GM23338 (cell line): ENCODE results near the gene CACNB1. TPM values are rescaled to one million over a fixed set of nuclear protein-coding genes. Genes with fewer than 3 reads are reported as not detected.
A peak's percentile ranks its signal among the peaks of the same experiment; 100 is the strongest.

Source experiments
- ATAC-seq: fragments of 200-7000 bp; cut with Tn5 transposase; 3 replicates; pipeline ENCODE4 v1.9.1; 2020
- DNase-seq: peaks from one replicate; pipeline ENCODE4 v3.0.0-alpha.2; 2015; ENCODE audit warnings: low spot score
- H2AFZ ChIP-seq: fragments of 200-600 bp; sonication (generic); 2 replicates; pipeline ENCODE4 v1.8.0; 2016; ENCODE audit warnings: antibody characterized with exemption, mild to moderate bottlenecking, moderate library complexity
- H3F3A ChIP-seq: fragments of 200-600 bp; sonication (generic); replicated peaks from 2 replicates; pipeline ENCODE4 v1.8.0; 2017; ENCODE audit warnings: antibody characterized with exemption, mixed run types, low read depth
- H3K27ac ChIP-seq: fragments of 200-600 bp; sonication (generic); 2 replicates; pipeline ENCODE4 v1.6.1; 2016; ENCODE audit warnings: low read depth
- H3K27me3 ChIP-seq: fragments of 200-600 bp; sonication (generic); 2 replicates; pipeline ENCODE4 v1.8.0; 2016; ENCODE audit warnings: mild to moderate bottlenecking, mixed run types, moderate library complexity; ENCODE audit not compliant: insufficient read depth
- H3K36me3 ChIP-seq: fragments of 200-600 bp; sonication (generic); 2 replicates; pipeline ENCODE4 v1.8.0; 2016; ENCODE audit warnings: mild to moderate bottlenecking; ENCODE audit not compliant: insufficient read depth
- H3K4me1 ChIP-seq: fragments of 200-600 bp; sonication (generic); 2 replicates; pipeline ENCODE4 v1.8.0; 2016; ENCODE audit warnings: mild to moderate bottlenecking, moderate library complexity; ENCODE audit not compliant: insufficient read depth
- H3K4me2 ChIP-seq: fragments of 200-600 bp; sonication (generic); 2 replicates; pipeline ENCODE4 v1.7.1; 2017; ENCODE audit warnings: mixed run types
- H3K4me3 ChIP-seq: fragments of 200-600 bp; sonication (generic); 2 replicates; pipeline ENCODE4 v1.6.1; 2016; ENCODE audit warnings: mixed run types
- H3K79me2 ChIP-seq: fragments of 200-600 bp; sonication (generic); replicated peaks from 2 replicates; pipeline ENCODE4 v1.8.0; 2017; ENCODE audit warnings: mild to moderate bottlenecking; ENCODE audit not compliant: insufficient read depth
- H3K9me2 ChIP-seq: fragments of 200-600 bp; sonication (generic); 2 replicates; pipeline ENCODE4 v1.8.0; 2017; ENCODE audit not compliant: insufficient read depth
- H4K20me1 ChIP-seq: fragments of 200-600 bp; sonication (generic); replicated peaks from 2 replicates; pipeline ENCODE4 v1.8.0; 2017; ENCODE audit warnings: mild to moderate bottlenecking; ENCODE audit not compliant: insufficient read depth
- H3K27ac Mint-ChIP-seq: 2 replicates; pipeline ENCODE4 v1.8.0; 2020; ENCODE audit warnings: inconsistent platforms, mild to moderate bottlenecking, moderate library complexity, mixed read lengths
- H3K27me3 Mint-ChIP-seq: 3 replicates; pipeline ENCODE4 v1.8.0; 2022; ENCODE audit warnings: low read depth, mild to moderate bottlenecking, moderate library complexity, mixed read lengths, inconsistent platforms; ENCODE audit not compliant: insufficient read depth, poor library complexity
- H3K36me3 Mint-ChIP-seq: 3 replicates; pipeline ENCODE4 v1.8.0; 2021; ENCODE audit warnings: low read depth, mild to moderate bottlenecking, inconsistent platforms, moderate library complexity, mixed read lengths
- H3K4me1 Mint-ChIP-seq: 3 replicates; pipeline ENCODE4 v1.8.0; 2020; ENCODE audit warnings: mild to moderate bottlenecking, inconsistent platforms, mixed read lengths
- H3K4me3 Mint-ChIP-seq: 3 replicates; pipeline ENCODE4 v1.8.0; 2021; ENCODE audit warnings: moderate library complexity, mild to moderate bottlenecking, inconsistent platforms, mixed read lengths
- H3K9me3 Mint-ChIP-seq: 3 replicates; pipeline ENCODE4 v1.8.0; 2020; ENCODE audit warnings: moderate library complexity, mild to moderate bottlenecking, inconsistent platforms, mixed read lengths
- NANOG ChIP-seq: IDR thresholded peaks from 2 replicates; pipeline ENCODE4 v1.6.1; 2016; ENCODE audit warnings: antibody characterized with exemption, borderline replicate concordance
- ZNF114 ChIP-seq: fragments of 250-450 bp; sonication (Bioruptor Pico); IDR thresholded peaks from 2 replicates; pipeline ENCODE4 v1.5.0; 2020; ENCODE audit warnings: mild to moderate bottlenecking, moderate library complexity
- polyA plus RNA-seq: library from polyadenylated mRNA; unstranded; fragments of >200 nt; fragmentation: Nextera tagmentation; extraction: Ambion mirVana; gene quantifications from 2 replicates; pipeline ENCODE4 v1.2.1, GENCODE V29; 2016
- total RNA-seq: library from RNA; depleted of rRNA; stranded (reverse); fragments of >200 nt; shearing (Covaris generic); gene quantifications from 2 replicates; pipeline ENCODE4 v1.2.3, GENCODE V29; 2014
- TF ChIP-seq, protein P1 (sequence below): fragments of 250-450 bp; sonication (Bioruptor Pico); IDR thresholded peaks from 2 replicates; pipeline ENCODE4 v1.5.0; 2020; ENCODE audit warnings: mild to moderate bottlenecking, moderate library complexity
- TF ChIP-seq, protein P2 (sequence below), 2 experiments: fragments of 200-600 bp in 1 of 2; sonication (generic) in 1 of 2; conservative IDR thresholded peaks; 2 replicates each; pipeline versions ENCODE4 v1.5.1 to v1.6.1; 2016 to 2017; ENCODE audit warnings: antibody characterized with exemption in 2 of 2, low read depth in 2 of 2, mild to moderate bottlenecking in 2 of 2, moderate library complexity in 1 of 2

The CACNB1 gene
- total and polyA plus RNA-seq, 2 experiments from 2014 or later: 8.4 to 13.1 TPM

DNA sequence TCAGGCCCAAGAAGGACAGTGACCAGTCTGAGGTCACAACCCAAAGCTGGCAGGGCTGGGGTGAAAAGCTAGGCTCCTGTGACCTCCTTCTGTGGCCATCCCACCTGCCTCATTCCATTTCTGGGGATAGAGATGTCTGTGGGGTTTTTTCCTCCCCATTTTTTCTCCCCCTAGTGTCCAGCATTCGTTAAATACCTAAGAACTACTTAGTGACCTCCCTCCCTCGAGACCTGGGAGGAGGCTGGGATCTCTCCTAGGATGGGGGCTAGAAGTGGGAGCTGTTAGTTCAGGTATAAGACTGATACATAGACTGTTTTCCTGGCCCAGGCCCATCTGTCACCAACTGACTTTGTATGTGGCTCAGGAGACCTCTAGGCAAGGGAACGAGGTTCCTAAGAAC is 48.8 kb upstream of the CACNB1 start:
- Mint-ChIP-seq H3K36me3 (no peaks in the 10 kb centered on the region), H3K9me3 (no peaks in the 10 kb centered on the region), H3K27ac (no peak overlapping the region), H3K27me3 (peaks cover 18% of the 10 kb centered on the region), H3K4me3 (no peak overlapping the region), H3K4me1 (peaks cover 20% of the 10 kb centered on the region; the same call in 2 of the 3 replicates)
- Histone ChIP-seq H3F3A (peaks cover 3% of the 10 kb centered on the region; the same call in 1 of the 2 replicates), H3K4me1 (peaks cover 5% of the 10 kb centered on the region; the same call in 1 of the 2 replicates), H4K20me1 (no peaks in the 10 kb centered on the region), H3K4me3 (no peak overlapping the region), H3K9me2 (no peaks in the 10 kb centered on the region), H3K79me2 (no peaks in the 10 kb centered on the region), H3K27me3 (no peaks in the 10 kb centered on the region), H3K36me3 (no peaks in the 10 kb centered on the region), H3K4me2 (no peak overlapping the region), H3K27ac (no peak overlapping the region), H2AFZ (0 out of 2 replicates have a peak overlapping the region, but pooled peaks have one; percentile 23)
- TF ChIP-seq, protein P1, sequence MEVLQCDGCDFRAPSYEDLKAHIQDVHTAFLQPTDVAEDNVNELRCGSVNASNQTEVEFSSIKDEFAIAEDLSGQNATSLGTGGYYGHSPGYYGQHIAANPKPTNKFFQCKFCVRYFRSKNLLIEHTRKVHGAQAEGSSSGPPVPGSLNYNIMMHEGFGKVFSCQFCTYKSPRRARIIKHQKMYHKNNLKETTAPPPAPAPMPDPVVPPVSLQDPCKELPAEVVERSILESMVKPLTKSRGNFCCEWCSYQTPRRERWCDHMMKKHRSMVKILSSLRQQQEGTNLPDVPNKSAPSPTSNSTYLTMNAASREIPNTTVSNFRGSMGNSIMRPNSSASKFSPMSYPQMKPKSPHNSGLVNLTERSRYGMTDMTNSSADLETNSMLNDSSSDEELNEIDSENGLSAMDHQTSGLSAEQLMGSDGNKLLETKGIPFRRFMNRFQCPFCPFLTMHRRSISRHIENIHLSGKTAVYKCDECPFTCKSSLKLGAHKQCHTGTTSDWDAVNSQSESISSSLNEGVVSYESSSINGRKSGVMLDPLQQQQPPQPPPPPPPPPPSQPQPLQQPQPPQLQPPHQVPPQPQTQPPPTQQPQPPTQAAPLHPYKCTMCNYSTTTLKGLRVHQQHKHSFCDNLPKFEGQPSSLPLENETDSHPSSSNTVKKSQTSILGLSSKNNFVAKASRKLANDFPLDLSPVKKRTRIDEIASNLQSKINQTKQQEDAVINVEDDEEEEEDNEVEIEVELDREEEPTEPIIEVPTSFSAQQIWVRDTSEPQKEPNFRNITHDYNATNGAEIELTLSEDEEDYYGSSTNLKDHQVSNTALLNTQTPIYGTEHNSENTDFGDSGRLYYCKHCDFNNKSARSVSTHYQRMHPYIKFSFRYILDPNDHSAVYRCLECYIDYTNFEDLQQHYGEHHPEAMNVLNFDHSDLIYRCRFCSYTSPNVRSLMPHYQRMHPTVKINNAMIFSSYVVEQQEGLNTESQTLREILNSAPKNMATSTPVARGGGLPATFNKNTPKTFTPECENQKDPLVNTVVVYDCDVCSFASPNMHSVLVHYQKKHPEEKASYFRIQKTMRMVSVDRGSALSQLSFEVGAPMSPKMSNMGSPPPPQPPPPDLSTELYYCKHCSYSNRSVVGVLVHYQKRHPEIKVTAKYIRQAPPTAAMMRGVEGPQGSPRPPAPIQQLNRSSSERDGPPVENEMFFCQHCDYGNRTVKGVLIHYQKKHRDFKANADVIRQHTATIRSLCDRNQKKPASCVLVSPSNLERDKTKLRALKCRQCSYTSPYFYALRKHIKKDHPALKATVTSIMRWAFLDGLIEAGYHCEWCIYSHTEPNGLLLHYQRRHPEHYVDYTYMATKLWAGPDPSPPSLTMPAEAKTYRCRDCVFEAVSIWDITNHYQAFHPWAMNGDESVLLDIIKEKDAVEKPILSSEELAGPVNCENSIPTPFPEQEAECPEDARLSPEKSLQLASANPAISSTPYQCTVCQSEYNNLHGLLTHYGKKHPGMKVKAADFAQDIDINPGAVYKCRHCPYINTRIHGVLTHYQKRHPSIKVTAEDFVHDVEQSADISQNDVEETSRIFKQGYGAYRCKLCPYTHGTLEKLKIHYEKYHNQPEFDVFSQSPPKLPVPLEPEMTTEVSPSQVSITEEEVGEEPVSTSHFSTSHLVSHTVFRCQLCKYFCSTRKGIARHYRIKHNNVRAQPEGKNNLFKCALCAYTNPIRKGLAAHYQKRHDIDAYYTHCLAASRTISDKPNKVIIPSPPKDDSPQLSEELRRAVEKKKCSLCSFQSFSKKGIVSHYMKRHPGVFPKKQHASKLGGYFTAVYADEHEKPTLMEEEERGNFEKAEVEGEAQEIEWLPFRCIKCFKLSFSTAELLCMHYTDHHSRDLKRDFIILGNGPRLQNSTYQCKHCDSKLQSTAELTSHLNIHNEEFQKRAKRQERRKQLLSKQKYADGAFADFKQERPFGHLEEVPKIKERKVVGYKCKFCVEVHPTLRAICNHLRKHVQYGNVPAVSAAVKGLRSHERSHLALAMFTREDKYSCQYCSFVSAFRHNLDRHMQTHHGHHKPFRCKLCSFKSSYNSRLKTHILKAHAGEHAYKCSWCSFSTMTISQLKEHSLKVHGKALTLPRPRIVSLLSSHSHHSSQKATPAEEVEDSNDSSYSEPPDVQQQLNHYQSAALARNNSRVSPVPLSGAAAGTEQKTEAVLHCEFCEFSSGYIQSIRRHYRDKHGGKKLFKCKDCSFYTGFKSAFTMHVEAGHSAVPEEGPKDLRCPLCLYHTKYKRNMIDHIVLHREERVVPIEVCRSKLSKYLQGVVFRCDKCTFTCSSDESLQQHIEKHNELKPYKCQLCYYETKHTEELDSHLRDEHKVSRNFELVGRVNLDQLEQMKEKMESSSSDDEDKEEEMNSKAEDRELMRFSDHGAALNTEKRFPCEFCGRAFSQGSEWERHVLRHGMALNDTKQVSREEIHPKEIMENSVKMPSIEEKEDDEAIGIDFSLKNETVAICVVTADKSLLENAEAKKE (CRISPR knock-in tag): no peak
- TF ChIP-seq NANOG: no peak
- TF ChIP-seq ZNF114 (CRISPR knock-in tag): no peak
- TF ChIP-seq, protein P2, sequence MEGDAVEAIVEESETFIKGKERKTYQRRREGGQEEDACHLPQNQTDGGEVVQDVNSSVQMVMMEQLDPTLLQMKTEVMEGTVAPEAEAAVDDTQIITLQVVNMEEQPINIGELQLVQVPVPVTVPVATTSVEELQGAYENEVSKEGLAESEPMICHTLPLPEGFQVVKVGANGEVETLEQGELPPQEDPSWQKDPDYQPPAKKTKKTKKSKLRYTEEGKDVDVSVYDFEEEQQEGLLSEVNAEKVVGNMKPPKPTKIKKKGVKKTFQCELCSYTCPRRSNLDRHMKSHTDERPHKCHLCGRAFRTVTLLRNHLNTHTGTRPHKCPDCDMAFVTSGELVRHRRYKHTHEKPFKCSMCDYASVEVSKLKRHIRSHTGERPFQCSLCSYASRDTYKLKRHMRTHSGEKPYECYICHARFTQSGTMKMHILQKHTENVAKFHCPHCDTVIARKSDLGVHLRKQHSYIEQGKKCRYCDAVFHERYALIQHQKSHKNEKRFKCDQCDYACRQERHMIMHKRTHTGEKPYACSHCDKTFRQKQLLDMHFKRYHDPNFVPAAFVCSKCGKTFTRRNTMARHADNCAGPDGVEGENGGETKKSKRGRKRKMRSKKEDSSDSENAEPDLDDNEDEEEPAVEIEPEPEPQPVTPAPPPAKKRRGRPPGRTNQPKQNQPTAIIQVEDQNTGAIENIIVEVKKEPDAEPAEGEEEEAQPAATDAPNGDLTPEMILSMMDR (conservative IDR thresholded peaks at IDR 0.05; ENCODE audit: low read depth in 2 of 2): 0 out of 4 replicates have a peak, but pooled peaks of 1 of the 2 experiments have one; percentile 24
- ATAC-seq (no peak), DNase-seq (peak; percentile 21)
